ENCODE results near the gene RXFP2.

GRCh38 chr13:31805841-31806240 lies 66.5 kb downstream of the RXFP2 start:
- no peak for TF ChIP-seq CTCF (IDR thresholded peaks at IDR 0.05)
- no peak for TF ChIP-seq POLR2A (IDR thresholded peaks at IDR 0.05)

All from testis (tissue), 2 donors.